Astrocyte of the cerebellum (primary cell): ENCODE results near the gene NEO1.

Experiments used
- DNase-seq: peaks from one replicate; pipeline ENCODE4 v3.0.0-alpha.2; 2011; ENCODE audit warnings: low read depth
- H3K4me3 ChIP-seq: 2 replicates; pipeline ENCODE4 v1.5.1; 2011; ENCODE audit warnings: mild to moderate bottlenecking, low read depth, low read length, moderate library complexity
- in situ Hi-C: cut with HindIII; loops from 2 replicates; pipeline ENCODE4 v1.10.0; 2017; ENCODE audit warnings: low sequenced_read_pairs
- TF ChIP-seq, protein P1 (sequence below): IDR thresholded peaks from 2 replicates; pipeline ENCODE4 v1.5.1; 2012; ENCODE audit warnings: low read length, low read depth, moderate library complexity, mild to moderate bottlenecking; ENCODE audit errors: missing control alignments

NEO1 gene

DNA sequence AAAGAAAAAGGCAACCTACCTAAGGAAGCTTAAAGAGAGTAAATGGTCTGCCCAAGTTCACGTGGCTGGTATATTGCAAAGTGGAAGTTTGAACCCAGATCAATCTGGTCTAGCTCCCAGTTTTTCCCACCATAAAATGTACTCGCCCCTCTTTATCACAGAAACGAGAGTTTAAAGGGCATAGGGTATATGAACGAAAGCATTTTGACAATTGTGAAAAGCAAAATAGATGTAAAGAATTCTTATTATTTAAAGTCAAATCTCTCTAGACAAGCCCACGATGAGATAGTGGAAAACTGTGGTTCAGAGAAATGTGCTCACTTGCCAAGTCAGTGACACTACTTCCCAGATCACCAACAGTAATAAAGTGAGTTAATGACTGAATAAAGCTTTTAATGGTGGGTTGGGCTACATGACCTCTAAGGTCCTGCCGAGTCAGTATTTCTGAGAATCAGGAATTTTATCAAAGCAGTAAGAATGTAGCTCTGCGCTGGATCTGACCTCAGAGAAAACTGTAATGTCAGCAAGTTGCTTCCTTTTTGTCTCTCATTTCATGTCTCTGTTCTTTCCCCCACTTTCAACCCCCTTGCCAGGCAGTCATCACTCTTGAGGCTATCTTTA, 23.3 kb upstream of the NEO1 start:
- TF ChIP-seq, protein P1, sequence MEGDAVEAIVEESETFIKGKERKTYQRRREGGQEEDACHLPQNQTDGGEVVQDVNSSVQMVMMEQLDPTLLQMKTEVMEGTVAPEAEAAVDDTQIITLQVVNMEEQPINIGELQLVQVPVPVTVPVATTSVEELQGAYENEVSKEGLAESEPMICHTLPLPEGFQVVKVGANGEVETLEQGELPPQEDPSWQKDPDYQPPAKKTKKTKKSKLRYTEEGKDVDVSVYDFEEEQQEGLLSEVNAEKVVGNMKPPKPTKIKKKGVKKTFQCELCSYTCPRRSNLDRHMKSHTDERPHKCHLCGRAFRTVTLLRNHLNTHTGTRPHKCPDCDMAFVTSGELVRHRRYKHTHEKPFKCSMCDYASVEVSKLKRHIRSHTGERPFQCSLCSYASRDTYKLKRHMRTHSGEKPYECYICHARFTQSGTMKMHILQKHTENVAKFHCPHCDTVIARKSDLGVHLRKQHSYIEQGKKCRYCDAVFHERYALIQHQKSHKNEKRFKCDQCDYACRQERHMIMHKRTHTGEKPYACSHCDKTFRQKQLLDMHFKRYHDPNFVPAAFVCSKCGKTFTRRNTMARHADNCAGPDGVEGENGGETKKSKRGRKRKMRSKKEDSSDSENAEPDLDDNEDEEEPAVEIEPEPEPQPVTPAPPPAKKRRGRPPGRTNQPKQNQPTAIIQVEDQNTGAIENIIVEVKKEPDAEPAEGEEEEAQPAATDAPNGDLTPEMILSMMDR = no peak
- DNase-seq = no peak
- in situ Hi-C loops = no loop called here
- H3K4me3 ChIP-seq = no peak overlapping the region

DNA sequence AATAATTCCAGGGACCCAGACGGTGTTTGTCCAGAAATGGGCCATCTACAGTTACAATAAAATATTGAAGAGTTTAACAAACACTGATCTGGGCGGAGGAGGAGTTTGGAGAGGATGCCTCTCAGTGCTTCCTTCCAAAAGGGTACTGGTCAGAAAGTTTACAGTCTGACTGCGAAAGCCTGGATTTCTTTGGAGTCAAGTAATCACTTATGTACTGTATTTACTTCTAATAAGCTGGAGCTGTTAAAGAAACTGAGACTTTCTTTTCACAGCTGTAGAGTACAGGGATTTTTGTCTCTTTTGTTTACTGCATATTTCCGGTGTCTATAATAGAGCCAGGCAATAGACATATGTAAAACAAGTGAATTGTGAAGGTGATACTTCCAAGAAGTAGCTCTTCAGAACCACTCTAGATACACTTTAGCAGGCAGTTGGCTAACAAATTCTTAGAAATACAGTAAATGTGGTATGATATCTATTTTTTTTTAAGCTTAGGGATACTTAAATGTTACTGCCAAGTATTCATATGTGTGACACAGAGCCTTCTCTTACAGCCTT, 22.1 kb upstream of the NEO1 start:
- in situ Hi-C loops = no loop called here
- no peak for DNase-seq
- TF ChIP-seq, protein P1 = no peak
- no peak overlapping the region for H3K4me3 ChIP-seq

DNA sequence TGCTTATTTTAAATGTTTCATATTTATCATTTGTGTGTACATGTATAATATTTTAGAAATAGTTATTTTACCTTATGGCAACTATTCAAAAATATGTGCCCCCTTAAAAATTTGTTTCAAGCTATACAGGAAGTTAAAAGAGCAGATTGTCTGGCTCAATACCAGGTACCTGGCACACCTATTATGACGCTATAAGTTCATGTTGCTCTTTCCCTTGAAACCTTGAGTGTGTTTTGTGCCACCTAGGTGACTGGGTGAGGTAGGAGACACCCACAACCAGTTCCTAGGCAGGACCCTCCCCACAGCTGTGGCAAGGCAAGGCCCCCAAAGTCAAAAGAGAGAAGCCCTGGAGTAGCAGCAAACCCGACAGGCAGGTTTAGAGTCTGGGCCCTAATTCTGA, 20.6 kb upstream of the NEO1 start:
- TF ChIP-seq, protein P1 = no peak
- DNase-seq = no peak
- in situ Hi-C loops = no loop called here
- no peak overlapping the region for H3K4me3 ChIP-seq

DNA sequence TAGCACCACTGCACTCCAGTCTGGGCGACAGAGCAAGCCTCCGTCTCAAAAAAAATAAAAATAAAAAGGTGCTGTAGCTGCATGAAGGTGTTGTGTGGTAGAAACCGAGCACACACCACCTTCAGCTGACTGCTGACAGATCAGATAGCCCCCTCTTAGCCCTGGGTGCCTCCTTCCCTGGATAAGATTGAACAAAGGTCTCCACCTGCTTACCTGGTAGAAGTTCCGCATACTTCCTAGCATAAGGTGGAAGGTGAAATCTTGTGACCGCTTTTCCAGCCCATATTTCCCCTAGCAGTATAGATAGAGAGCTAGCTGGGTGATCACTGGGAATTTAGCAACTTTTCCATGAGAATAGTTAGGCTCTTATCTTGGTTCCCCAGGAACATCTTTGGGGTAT, 18.7 kb upstream of the NEO1 start:
- in situ Hi-C loops = no loop called here
- no peak for DNase-seq
- no peak overlapping the region for H3K4me3 ChIP-seq
- TF ChIP-seq, protein P1 = no peak

DNA sequence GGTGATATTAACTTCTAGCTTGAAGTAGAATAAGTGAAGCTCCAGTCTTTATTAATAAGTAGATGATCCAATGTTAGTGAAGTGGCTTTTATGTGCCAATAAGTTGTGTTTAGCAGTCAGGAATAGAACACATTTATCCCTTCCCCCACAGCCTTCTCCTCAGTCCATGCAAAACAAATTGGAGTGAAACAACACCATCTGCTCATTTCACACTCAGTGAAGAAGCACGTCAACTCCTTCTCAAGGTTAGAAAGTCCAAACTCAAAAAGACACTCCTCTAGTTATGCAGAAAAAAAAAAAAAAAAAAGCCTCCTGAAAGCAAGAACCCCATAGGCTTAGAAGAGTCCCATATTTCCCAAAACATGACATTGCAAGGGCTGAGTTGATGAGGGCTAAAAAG, 18.0 kb upstream of the NEO1 start:
- in situ Hi-C loops = no loop called here
- no peak for DNase-seq
- no peak overlapping the region for H3K4me3 ChIP-seq
- TF ChIP-seq, protein P1 = no peak

DNA sequence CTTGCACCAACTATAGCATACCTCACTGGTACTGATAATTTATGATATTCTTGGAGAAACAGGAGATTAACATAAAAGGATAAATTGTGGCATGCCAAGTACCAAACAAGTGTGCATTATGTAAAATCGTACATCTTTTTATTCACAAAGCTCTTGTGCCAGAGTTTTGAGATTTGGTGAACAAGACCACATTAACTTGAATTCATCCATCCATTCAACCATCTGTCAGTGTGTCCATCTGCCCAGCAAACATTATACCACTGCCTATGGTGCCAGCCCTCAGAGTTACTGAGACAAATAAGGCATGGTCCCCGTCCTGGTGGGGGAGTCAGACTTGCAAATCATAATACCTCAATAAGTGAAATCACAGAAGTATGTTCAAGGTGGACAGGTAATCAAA, 17.0 kb upstream of the NEO1 start:
- in situ Hi-C loops = no loop called here
- DNase-seq = no peak
- TF ChIP-seq, protein P1 = no peak
- H3K4me3 ChIP-seq = no peak overlapping the region
